NB4 (cell line): ENCODE results near the gene CHAC2.

ENCODE experiments used
- DNase-seq: peaks from one replicate; pipeline ENCODE4 v3.0.0; 2010; ENCODE audit warnings: low read depth
- H3K4me3 ChIP-seq: one replicate; pipeline ENCODE4 v1.5.1; 2011; ENCODE audit warnings: mild to moderate bottlenecking, low read depth, low read length, moderate library complexity
- CTCF ChIP-seq: IDR thresholded peaks from one replicate; pipeline ENCODE4 v1.5.1; 2012; ENCODE audit warnings: low read depth, low read length
- MYC ChIP-seq: IDR thresholded peaks from 2 replicates; pipeline ENCODE4 v1.6.1; 2011; ENCODE audit warnings: low read depth, low read length
- POLR2A ChIP-seq: IDR thresholded peaks from 2 replicates; pipeline ENCODE4 v1.6.1; 2011; ENCODE audit warnings: mild to moderate bottlenecking; ENCODE audit not compliant: insufficient read length; ENCODE audit errors: extremely low read depth
- TF ChIP-seq, protein P1 (sequence below): IDR thresholded peaks from 2 replicates; pipeline ENCODE4 v1.6.1; 2011; ENCODE audit warnings: low read depth, low read length

CHAC2 gene

DNA sequence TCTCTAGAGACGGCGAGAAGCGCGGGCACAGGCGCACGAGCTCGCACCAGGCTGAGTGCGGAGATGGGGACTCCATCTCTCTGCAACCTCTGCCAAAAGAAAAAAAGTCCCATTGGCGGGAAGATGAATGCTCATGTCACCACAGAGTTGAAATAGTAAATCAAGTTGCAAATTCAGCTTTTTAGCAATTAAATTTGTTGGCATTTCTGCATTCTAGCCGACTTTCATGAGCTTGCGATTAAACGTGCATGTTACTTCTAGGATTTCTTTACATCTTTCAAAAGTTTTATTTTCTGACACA lies 588 bp downstream of the CHAC2 start:
- TF ChIP-seq, protein P1, sequence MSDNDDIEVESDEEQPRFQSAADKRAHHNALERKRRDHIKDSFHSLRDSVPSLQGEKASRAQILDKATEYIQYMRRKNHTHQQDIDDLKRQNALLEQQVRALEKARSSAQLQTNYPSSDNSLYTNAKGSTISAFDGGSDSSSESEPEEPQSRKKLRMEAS = no peak
- TF ChIP-seq CTCF (no peak), MYC (no peak; the same call in 1 of the 2 replicates), POLR2A (no peak)
- DNase-seq = peak; percentile 84
- peak overlapping the region; percentile 95 for H3K4me3 ChIP-seq

DNA sequence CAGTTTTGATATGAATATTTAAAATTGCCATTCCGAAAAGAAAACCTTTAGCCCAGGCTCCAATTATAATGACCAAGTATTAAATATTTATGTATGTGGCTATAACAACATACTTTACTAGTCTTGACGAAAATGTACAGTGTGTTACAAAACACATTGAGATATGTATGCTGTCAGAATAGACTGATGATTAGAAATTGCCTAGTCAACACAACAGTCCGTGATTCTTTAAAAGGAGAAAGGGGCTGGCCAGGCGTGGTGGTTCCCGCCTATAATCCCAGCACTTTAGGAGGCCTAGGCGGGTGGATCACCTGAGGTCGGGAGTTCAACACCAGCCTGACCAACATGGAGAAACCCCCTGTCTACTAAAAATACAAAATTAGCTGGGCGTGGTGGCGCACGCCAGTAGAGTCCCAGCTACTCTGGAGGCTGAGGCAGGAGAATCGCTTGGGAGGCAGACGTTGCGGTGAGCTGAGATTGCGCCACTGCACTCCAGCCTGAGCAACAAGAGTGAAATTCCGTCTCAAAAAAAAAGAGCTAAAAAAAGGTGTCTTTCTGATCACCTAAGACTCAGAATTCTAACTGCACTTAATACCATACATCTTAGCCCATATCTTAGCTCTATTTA lies 1.8 kb downstream of the CHAC2 start:
- H3K4me3 ChIP-seq = peak overlapping the region; percentile 95
- TF ChIP-seq MYC (no peak), CTCF (no peak), POLR2A (no peak)
- TF ChIP-seq, protein P1 = no peak
- DNase-seq = no peak

- TF ChIP-seq POLR2A (no peak), MYC (no peak), CTCF (no peak)
- TF ChIP-seq, protein P1 = no peak
- DNase-seq = no peak
- no peak overlapping the region for H3K4me3 ChIP-seq
Measured at GRCh38 chr2:53770264-53770663, 2.7 kb downstream of the CHAC2 start.

- no peak overlapping the region for H3K4me3 ChIP-seq
- TF ChIP-seq, protein P1 = no peak
- TF ChIP-seq POLR2A = no peak
- no peak for TF ChIP-seq CTCF
- no peak for TF ChIP-seq MYC
- DNase-seq = no peak
Measured at GRCh38 chr2:53777134-53777533, 9.5 kb downstream of the CHAC2 start.

DNA sequence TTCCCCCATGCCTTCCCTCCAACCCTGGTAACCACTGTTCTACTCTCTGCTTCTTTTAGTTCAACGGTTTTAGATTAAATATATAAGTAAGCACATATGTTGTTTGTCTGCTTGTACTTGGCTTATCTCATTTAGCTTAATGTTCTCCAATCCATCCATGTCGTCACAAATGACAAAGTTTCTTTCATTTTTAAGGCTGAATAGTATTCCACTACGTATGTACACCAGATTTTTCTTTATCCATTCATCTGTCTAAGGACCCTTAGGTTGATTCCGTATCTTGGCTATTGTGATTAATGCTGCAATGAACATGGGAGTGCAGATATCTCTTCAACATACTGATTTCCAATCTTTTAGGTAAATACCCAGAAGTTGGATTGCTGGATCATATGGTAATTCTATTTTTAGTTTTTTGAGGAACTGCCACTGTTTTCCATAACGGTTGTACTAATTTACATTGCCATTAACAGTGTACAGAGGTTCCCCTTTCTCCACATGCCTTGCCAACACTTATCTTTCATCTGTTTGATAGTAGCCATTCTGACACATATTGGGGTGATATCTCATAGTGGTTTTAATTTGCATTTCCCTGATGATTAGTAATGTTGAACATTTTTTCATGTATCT lies 11.0 kb downstream of the CHAC2 start:
- peak; percentile 49 for DNase-seq
- H3K4me3 ChIP-seq = no peak overlapping the region
- no peak for TF ChIP-seq MYC
- TF ChIP-seq, protein P1 = no peak

- no peak for DNase-seq
- no peak overlapping the region for H3K4me3 ChIP-seq
- TF ChIP-seq, protein P1 = no peak
- TF ChIP-seq CTCF (no peak), MYC (no peak), POLR2A (no peak)
Measured at GRCh38 chr2:53780056-53780455, 12.5 kb downstream of the CHAC2 start.
